Measurements from ENCODE around the gene KAT7. TPM values are rescaled to one million over a fixed set of nuclear protein-coding genes. Genes with fewer than 3 reads are reported as not detected.

Gene KAT7
- total RNA-seq, 1 donor from 2014 or later = 33.1 TPM

- Mint-ChIP-seq H3K27me3 (ENCODE audit: low read depth) (no peaks in the 10 kb centered on the region), H3K27ac (ENCODE audit: unreplicated experiment) (no peak overlapping the region), H3K36me3 (ENCODE audit: low read depth) (peaks cover 17% of the 10 kb centered on the region), H3K9me3 (ENCODE audit: low read depth) (no peaks in the 10 kb centered on the region), H3K4me3 (ENCODE audit: unreplicated experiment) (no peak overlapping the region), H3K4me1 (ENCODE audit: low read depth) (peaks cover 30% of the 10 kb centered on the region)
- DNase-seq (ENCODE audit: low spot score) = no peak
- TF ChIP-seq CTCF (IDR thresholded peaks at IDR 0.05) = no peak
These were observed 4.8 kb downstream of the KAT7 start for GRCh38 chr17:49793309-49793708.

- no peak overlapping the region for H3K27ac Mint-ChIP-seq (ENCODE audit: unreplicated experiment)
- DNase-seq (ENCODE audit: low spot score) = no peak
These were observed 6.9 kb downstream of the KAT7 start for GRCh38 chr17:49795372-49795771.

GRCh38 chr17:49798182-49798581 is 9.7 kb downstream of the KAT7 start:
- Mint-ChIP-seq H3K4me1 (ENCODE audit: low read depth) (peaks cover 4% of the 10 kb centered on the region), H3K27me3 (ENCODE audit: low read depth) (no peaks in the 10 kb centered on the region), H3K4me3 (ENCODE audit: unreplicated experiment) (no peak overlapping the region), H3K36me3 (ENCODE audit: low read depth) (peaks cover 23% of the 10 kb centered on the region), H3K27ac (ENCODE audit: unreplicated experiment) (no peak overlapping the region), H3K9me3 (ENCODE audit: low read depth) (no peaks in the 10 kb centered on the region)
- TF ChIP-seq CTCF (IDR thresholded peaks at IDR 0.05) = no peak
- no peak for DNase-seq (ENCODE audit: low spot score)

More at GRCh38 chr17:49795372-49795771, 6.9 kb downstream of the KAT7 start:
- peaks cover 27% of the 10 kb centered on the region for H3K36me3 Mint-ChIP-seq (ENCODE audit: low read depth)
- H3K9me3 Mint-ChIP-seq (ENCODE audit: low read depth) = no peaks in the 10 kb centered on the region
- no peak for TF ChIP-seq CTCF (IDR thresholded peaks at IDR 0.05)
- no peak overlapping the region for H3K4me3 Mint-ChIP-seq (ENCODE audit: unreplicated experiment)
- no peaks in the 10 kb centered on the region for H3K27me3 Mint-ChIP-seq (ENCODE audit: low read depth)
- peaks cover 19% of the 10 kb centered on the region for H3K4me1 Mint-ChIP-seq (ENCODE audit: low read depth)

- no peak overlapping the region for H3K4me3 Mint-ChIP-seq (ENCODE audit: unreplicated experiment)
- H3K27ac Mint-ChIP-seq (ENCODE audit: unreplicated experiment) = no peak overlapping the region
- H3K9me3 Mint-ChIP-seq (ENCODE audit: low read depth) = no peaks in the 10 kb centered on the region
- no peak for DNase-seq (ENCODE audit: low spot score)
- TF ChIP-seq CTCF (IDR thresholded peaks at IDR 0.05) = no peak
- H3K36me3 Mint-ChIP-seq (ENCODE audit: low read depth) = peaks cover 22% of the 10 kb centered on the region
- peaks cover 4% of the 10 kb centered on the region for H3K4me1 Mint-ChIP-seq (ENCODE audit: low read depth)
- H3K27me3 Mint-ChIP-seq (ENCODE audit: low read depth) = no peaks in the 10 kb centered on the region
These were observed 10.3 kb downstream of the KAT7 start for GRCh38 chr17:49798738-49799137.

GRCh38 chr17:49809056-49809455 is 20.6 kb downstream of the KAT7 start:
- Mint-ChIP-seq H3K27ac (ENCODE audit: unreplicated experiment) (no peak overlapping the region), H3K9me3 (ENCODE audit: low read depth) (no peaks in the 10 kb centered on the region), H3K4me1 (ENCODE audit: low read depth) (peaks cover 14% of the 10 kb centered on the region), H3K4me3 (ENCODE audit: unreplicated experiment) (no peak overlapping the region), H3K27me3 (ENCODE audit: low read depth) (no peaks in the 10 kb centered on the region), H3K36me3 (ENCODE audit: low read depth) (peaks cover 33% of the 10 kb centered on the region)
- no peak for DNase-seq (ENCODE audit: low spot score)
- no peak for TF ChIP-seq CTCF (IDR thresholded peaks at IDR 0.05)
